HEK293T (cell line): Measurements from ENCODE around the gene BIVM.
"Not testable (repeated sequence)": the region's sequence is repeated elsewhere in the genome, so short reads cannot be mapped to it uniquely, and the experiment has no call there.

Experiments
- CTCF ChIA-PET: fragments of 350-600 bp; formaldehyde crosslinking; extraction: SDS; loops from one replicate; lab custom pipeline; 2021; ENCODE audit warnings: antibody characterized with exemption, inconsistent platforms; lab: Yijun Ruan, JAX
- POLR2A ChIA-PET: fragments of 350-600 bp; formaldehyde crosslinking; extraction: SDS; loops from one replicate; lab custom pipeline; 2020; ENCODE audit warnings: antibody characterized with exemption, inconsistent platforms; lab: Yijun Ruan, JAX
- DNase-seq: peaks from one replicate; pipeline ENCODE4 v3.0.0; 2012; ENCODE audit warnings: mixed read lengths; ENCODE audit errors: extremely low spot score
- ARNT ChIP-seq: fragments of 450-650 bp; IDR thresholded peaks from 2 replicates; pipeline ENCODE4 v1.6.1; 2017; ENCODE audit warnings: mild to moderate bottlenecking
- BHLHE40 ChIP-seq: fragments of 450-650 bp; IDR thresholded peaks from 2 replicates; pipeline ENCODE4 v1.6.1; 2016; ENCODE audit warnings: mild to moderate bottlenecking, moderate library complexity, borderline replicate concordance
- CTBP1 ChIP-seq: fragments of 450-650 bp; IDR thresholded peaks from 2 replicates; pipeline ENCODE4 v1.6.1; 2016; ENCODE audit warnings: borderline replicate concordance
- ELF4 ChIP-seq: fragments of 450-650 bp; IDR thresholded peaks from 2 replicates; pipeline ENCODE4 v1.6.1; 2017; ENCODE audit warnings: antibody characterized with exemption
- FOXA1 ChIP-seq: fragments of 450-650 bp; IDR thresholded peaks from 2 replicates; pipeline ENCODE4 v1.6.1; 2016; ENCODE audit warnings: mild to moderate bottlenecking
- FOXK2 ChIP-seq: fragments of 450-650 bp; IDR thresholded peaks from 2 replicates; pipeline ENCODE4 v1.6.1; 2016; ENCODE audit warnings: mild to moderate bottlenecking
- FOXM1 ChIP-seq: fragments of 450-650 bp; IDR thresholded peaks from 2 replicates; pipeline ENCODE4 v1.6.1; 2017; ENCODE audit warnings: mild to moderate bottlenecking, borderline replicate concordance
- HDGF ChIP-seq: fragments of 450-650 bp; IDR thresholded peaks from 2 replicates; pipeline ENCODE4 v1.6.1; 2017; ENCODE audit warnings: antibody characterized with exemption, borderline replicate concordance
- L3MBTL2 ChIP-seq: fragments of 450-650 bp; conservative IDR thresholded peaks from 2 replicates; pipeline ENCODE4 v1.6.1; 2016; ENCODE audit warnings: mild to moderate bottlenecking
- LEF1 ChIP-seq: fragments of 450-650 bp; IDR thresholded peaks from 2 replicates; pipeline ENCODE4 v1.6.1; 2017; ENCODE audit warnings: mild to moderate bottlenecking, borderline replicate concordance
- NFRKB ChIP-seq: fragments of 450-650 bp; IDR thresholded peaks from 2 replicates; pipeline ENCODE4 v1.6.1; 2016; ENCODE audit warnings: mild to moderate bottlenecking, moderate library complexity
- SP1 ChIP-seq: fragments of 450-650 bp; IDR thresholded peaks from 2 replicates; pipeline ENCODE4 v1.6.1; 2017
- SUZ12 ChIP-seq: fragments of 450-650 bp; IDR thresholded peaks from 2 replicates; pipeline ENCODE4 v1.6.1; 2016; ENCODE audit warnings: mild to moderate bottlenecking
- TARDBP ChIP-seq: fragments of 450-650 bp; IDR thresholded peaks from 2 replicates; pipeline ENCODE4 v1.6.1; 2016
- ZNF384 ChIP-seq: fragments of 450-650 bp; IDR thresholded peaks from 2 replicates; pipeline ENCODE4 v1.6.1; 2016
- TF ChIP-seq, protein P1 (sequence below): fragments of 450-650 bp; IDR thresholded peaks from 2 replicates; pipeline ENCODE4 v1.6.1; 2016

The BIVM gene

DNA sequence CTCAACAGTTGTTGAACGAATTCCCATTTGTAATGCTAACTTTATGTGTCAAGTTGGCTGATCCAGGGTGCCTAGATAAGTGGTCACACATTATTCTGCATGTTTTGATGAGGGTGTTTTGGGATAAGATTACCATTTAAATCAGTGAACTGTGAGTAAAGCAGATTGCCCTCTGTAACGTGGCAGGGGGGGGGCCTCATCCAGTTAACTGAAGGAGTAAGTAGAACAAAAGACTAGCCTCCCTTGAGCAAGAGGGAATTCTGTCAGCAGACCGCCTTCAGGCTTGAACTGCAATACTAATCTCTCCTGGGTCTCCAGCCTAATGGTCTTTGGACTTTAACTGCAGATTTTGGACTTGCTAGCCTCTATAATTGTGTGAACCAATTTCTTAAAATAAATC, 21.2 kb upstream of the BIVM start:
- no peak for DNase-seq
- POLR2A ChIA-PET = no interaction called here
- TF ChIP-seq FOXM1 (no peak), BHLHE40 (no peak), ARNT (no peak), FOXK2 (no peak), LEF1 (no peak), TARDBP (no peak), CTBP1 (no peak), ELF4 (no peak)
- CTCF ChIA-PET = no interaction called here

DNA sequence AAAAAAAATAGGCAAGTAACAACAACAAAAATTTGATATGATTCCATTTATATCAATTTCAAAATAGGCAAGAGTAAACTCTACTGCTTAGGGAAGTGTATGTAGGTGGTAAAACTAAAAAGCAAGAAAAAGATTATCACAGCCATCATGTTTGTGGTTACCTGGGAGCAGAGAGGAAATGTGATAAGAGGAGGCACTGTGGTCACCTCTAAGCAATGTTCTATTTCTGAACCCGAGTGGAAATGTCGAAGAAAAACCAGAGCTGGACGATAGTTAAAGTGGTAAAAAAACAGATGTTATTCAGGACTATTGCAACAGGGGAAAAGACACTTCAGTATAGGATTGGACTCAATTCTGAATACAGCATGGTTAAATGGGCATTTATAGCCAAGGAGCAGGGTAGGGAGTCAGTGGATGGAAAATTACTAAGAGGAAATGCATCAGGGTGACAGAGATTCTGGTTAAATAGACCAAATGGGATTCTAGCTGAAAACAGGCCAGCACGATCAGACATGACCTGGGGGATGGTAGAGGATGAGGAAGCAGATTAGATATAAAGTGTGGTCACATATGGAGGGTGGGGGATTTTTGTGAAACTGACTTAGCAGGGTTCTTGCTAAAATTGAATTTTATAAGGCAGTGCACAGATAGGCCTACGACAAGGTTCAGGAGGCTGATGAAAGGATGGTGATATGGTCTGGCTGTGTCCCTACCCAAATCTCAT, 19.3 kb upstream of the BIVM start:
- POLR2A ChIA-PET = no interaction called here
- TF ChIP-seq LEF1 (no peak), L3MBTL2 (no peak), TARDBP (no peak)
- CTCF ChIA-PET = no interaction called here
- no peak for DNase-seq

DNA sequence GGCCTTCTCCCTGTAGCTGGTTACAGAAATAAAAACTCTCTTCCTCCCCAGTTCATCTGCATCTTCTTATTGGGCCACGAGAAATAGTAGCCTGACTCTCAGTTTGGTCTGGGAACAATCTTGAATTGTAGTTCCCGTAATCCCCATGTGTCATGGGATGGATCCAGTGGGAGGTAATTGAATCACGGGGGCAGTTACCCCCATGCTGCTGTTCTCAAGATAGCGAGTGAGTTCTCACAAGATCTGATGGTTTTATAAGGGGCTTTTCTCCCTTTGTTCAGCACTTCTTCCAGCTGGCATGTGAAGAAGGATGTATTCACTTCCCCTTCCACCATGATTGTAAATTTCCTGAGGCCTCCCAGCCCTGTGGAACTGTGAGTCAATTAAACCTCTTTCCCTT, 18.3 kb upstream of the BIVM start:
- POLR2A ChIA-PET, DNase-seq, CTCF ChIA-PET: not testable (repeated sequence)

DNA sequence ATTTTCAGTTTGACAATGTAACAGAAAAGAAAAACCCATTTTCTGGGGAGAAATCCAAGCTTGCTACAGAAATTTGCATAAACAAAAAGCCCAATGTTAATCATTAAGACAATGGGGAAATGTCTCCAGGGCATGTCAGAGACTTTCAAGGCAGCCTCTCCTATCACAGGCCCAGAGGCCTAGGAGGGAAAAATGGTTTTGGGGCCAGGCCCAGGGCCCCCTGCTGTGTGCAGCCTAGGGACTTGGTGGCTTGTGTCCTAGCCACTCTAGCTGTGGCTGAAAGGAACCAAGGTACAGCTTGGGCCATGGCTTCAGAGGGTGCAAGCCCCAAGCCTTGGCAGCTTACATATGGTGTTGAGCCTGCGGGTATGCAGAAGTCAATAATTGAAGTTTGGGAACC, 17.3 kb upstream of the BIVM start:
- CTCF ChIA-PET = no interaction called here
- no peak for TF ChIP-seq SUZ12
- POLR2A ChIA-PET = no interaction called here
- no peak for DNase-seq

DNA sequence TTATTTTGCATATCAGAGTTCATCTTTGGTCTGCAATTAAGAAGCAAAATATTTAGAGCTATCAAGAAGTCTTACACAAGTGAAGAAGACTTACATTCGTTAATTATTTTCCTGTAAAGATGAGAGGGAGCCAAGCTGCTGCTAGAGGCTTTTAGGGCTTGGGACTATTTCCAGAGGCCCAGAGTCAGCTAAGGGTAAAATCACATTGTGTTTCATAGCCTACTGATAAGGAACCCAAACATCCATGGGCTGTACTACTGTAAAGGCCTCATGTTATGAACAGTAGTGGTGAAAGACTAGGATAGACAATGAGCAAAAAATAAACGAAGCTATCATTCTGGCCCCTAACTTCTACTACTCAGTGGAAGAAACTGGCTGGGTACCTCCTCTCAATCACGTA, 14.4 kb upstream of the BIVM start:
- ChIA-PET CTCF (no interaction called here), POLR2A (interaction anchor here (1.3 to 1.5 kb wide), 2 partner anchors 11 to 16 kb away, joined by 3 to 5 read pairs; partner anchors contain the start of gene TEX30)
- TF ChIP-seq, protein P1, sequence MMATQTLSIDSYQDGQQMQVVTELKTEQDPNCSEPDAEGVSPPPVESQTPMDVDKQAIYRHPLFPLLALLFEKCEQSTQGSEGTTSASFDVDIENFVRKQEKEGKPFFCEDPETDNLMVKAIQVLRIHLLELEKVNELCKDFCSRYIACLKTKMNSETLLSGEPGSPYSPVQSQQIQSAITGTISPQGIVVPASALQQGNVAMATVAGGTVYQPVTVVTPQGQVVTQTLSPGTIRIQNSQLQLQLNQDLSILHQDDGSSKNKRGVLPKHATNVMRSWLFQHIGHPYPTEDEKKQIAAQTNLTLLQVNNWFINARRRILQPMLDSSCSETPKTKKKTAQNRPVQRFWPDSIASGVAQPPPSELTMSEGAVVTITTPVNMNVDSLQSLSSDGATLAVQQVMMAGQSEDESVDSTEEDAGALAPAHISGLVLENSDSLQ = no peak
- TF ChIP-seq ELF4 (no peak), LEF1 (no peak), SUZ12 (no peak), NFRKB (no peak), CTBP1 (no peak), ZNF384 (no peak), BHLHE40 (no peak), L3MBTL2 (no peak), TARDBP (no peak)
- no peak for DNase-seq

DNA sequence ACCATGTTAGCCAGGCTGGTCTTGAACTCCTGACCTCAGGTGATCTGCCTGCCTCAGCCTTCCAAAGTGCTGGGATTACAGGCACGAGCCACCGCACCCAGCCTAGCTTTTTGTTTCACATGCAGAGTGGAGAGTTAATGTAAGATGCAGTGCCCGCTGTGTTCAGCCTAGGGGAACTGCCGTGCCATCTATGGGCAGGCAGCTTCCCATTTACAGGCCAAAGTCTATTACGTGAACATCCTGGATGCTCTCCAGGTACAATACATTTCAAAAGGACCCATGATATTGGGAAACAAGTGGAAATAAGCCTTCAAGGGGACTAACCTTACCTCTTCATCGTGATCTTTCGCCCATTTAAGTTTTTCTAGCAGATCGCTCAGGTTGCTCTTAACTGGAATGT, 10.2 kb upstream of the BIVM start:
- POLR2A ChIA-PET = interaction anchor here (1.3 kb wide), 1 partner anchor 10 kb away, joined by 3 read pairs; the partner anchor contains the start of genes BIVM and POGLUT2
- DNase-seq = no peak
- CTCF ChIA-PET = no interaction called here
- TF ChIP-seq FOXM1 (no peak), SP1 (no peak), LEF1 (no peak), BHLHE40 (no peak), TARDBP (no peak), ELF4 (no peak), L3MBTL2 (no peak), CTBP1 (no peak), HDGF (no peak), ARNT (no peak), ZNF384 (no peak), FOXA1 (no peak), NFRKB (no peak), SUZ12 (no peak), FOXK2 (no peak)
- TF ChIP-seq, protein P1 = no peak

DNA sequence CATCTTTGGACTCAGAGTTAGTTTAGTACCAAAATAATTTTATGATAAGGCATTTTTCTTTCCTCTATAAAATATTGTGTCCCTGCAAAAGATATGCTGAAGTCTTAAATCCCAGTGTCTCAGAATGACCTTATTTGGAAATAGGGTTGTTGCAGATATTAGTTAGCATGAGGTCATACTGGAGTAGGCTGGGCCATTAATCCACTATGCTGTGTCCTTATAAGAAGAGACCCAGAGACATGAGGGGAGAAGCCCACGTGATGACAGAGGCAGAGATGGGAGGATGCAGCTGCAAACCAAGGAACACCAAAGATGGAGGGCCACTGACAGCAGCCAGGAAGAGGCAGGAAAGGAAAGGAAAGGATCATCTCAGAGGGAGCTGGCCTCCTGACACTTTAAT, 6.5 kb upstream of the BIVM start:
- POLR2A ChIA-PET = no interaction called here
- TF ChIP-seq SP1 = no peak
- no peak for TF ChIP-seq CTBP1
- CTCF ChIA-PET = no interaction called here
- no peak for DNase-seq
